ENCODE data around the gene CCZ1. TPM values are rescaled to one million over a fixed set of nuclear protein-coding genes. Genes with fewer than 3 reads are reported as not detected.
A peak's percentile ranks its signal among the peaks of the same experiment; 100 is the strongest.
"Not testable (repeated sequence)": the region's sequence is repeated elsewhere in the genome, so short reads cannot be mapped to it uniquely, and the experiment has no call there.

CCZ1 gene
- total RNA-seq, 1 donor from 2014 or later, result 41.9 TPM

DNA sequence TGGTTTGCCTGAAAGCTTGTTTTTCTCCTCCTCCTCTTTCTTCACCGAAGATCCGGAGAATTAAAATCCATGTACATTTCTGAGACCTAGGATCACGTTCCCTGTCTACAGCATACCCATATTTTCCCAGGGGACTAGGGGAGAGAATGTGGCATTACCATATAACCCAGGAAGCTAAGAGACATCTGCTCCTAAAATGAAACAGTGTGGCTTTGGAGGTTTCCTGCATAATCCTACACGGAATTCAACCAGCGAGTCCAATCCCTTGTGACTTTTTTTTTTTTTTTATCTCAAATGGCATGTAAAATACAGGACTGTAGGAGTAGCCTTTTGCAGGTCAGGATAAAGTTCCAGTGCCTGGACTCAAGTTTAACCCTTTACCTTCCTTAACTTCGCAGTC, 10.3 kb downstream of the CCZ1 start:
- DNase-seq (ENCODE audit: low read depth), result not testable (repeated sequence)

GRCh38 chr7:5916529-5916928, 18.0 kb downstream of the CCZ1 start:
- not testable (repeated sequence) for DNase-seq (ENCODE audit: low read depth)

DNA sequence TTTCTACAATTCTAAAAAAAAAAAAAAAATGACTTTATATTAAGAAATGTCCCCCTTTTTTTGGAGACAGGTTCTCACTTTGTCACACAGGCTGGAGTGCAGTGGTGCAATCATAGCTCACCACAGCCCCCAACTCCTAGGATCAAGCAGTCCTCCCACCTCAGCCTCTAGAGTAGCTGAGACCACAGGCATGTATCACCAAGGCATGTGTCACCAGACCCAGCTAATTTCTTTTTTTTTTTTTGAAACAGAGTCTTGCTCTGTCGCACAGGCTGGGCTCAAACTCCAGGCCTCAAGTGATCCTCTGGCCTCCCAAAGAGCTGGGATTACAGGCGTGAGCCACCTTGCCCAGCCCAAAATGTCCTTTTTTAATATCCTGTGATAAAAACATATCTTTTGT, 25.6 kb downstream of the CCZ1 start:
- DNase-seq (ENCODE audit: low read depth), result not testable (repeated sequence)

DNA sequence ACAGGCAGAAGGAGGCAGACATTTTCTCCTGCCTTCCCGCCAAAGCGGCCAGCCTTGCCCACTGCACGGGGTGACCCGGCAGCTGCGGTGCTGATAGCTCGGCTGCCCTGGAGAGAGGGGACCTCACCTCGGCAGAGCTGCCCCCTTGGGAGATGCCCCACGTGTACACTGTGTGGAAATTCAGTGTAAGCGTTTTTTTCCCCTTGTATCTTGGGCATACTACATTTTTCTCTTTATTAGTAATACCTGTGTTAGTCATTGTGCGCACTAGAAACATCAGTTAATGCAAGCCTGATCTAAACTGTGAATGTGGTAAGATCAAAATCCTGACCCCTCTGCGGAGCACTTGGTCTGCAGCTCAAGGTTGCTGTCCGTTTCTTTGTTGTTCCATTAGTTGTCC, 26.1 kb downstream of the CCZ1 start:
- not testable (repeated sequence) for DNase-seq (ENCODE audit: low read depth)

DNA sequence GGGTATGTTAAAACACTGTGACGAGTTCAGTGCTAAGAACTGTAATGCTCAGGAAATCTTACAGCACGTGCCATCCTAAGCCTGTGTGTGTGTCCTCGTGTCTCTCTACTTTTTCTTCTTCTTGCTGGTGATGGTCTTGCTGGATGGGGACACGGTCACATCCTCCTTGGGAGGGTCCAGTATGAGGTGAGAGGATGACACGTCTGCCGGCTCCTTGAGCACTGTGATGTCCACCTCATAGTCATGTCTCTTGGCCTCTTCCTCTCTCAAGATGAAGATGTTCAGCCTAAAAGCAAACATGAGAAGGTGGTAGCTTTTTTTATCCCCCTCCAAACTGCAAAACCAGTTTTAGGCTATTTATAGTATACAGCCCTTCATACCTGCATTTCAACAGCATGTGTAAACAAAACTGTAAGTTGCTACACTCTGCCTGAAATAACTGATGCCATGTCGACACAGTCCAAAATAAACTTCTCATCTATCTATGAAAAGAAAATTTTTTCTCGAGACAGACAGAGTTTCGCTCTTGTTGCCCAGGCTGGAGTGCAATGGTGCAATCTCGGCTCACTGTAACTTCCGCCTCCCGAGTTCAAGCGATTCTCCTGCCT, 27.8 kb downstream of the CCZ1 start:
- DNase-seq (ENCODE audit: low read depth), result not testable (repeated sequence)

- not testable (repeated sequence) for DNase-seq (ENCODE audit: low read depth)
These were observed 31.8 kb downstream of the CCZ1 start for GRCh38 chr7:5930290-5930689.

GRCh38 chr7:5931250-5931649, 32.7 kb downstream of the CCZ1 start:
- not testable (repeated sequence) for DNase-seq (ENCODE audit: low read depth)

GRCh38 chr7:5931905-5932644, 33.5 kb downstream of the CCZ1 start:
- DNase-seq (ENCODE audit: low read depth), result peak; percentile 83

DNA sequence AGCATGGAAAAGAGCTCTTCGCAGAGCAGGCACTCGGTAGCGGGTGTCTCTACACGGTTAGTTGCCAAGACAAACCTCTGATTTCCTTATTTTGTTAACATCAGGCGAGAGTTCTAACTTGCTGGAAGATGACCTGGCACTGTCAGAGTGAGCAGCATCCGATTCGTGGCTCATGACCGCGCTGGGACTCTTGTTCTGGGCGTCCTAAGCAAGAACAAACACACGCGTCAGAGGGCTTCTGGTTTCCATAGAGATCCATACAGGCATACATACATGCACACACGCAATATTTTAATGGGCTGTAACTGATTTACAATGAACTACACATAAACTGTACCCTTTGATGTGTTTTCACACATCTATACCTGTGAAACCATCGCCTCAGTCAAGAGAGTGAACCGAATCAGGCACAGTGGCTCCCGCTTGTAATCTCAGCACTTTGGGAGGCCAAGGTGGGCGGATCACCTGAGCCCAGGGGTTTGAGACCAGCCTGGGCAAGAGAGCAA, 36.5 kb downstream of the CCZ1 start:
- DNase-seq (ENCODE audit: low read depth), result not testable (repeated sequence)

- DNase-seq (ENCODE audit: low read depth), result not testable (repeated sequence)
These were observed 64.7 kb downstream of the CCZ1 start for GRCh38 chr7:5963205-5963604.

DNA sequence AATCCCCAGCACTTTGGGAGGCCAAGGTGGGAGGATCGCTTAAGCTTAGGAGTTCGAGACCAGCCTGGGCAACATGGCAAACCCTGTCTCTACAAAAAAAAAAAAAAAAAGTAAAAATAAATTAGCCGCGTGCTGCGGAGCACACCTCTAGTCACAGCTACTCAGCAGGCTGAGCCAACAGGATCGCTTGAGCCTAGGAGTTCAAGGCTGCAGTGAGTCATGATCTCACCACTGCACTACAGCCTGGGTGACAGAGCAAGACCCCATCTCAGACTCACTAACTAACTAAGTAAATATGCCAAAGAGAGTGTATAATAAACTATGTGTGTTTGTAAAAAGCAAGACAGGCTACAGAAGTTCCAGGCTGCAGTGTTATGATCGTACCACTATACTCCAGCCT, 65.3 kb downstream of the CCZ1 start:
- not testable (repeated sequence) for DNase-seq (ENCODE audit: low read depth)

GRCh38 chr7:5970347-5970911, 71.9 kb downstream of the CCZ1 start, which contains the start of gene RSPH10B:
RSPH10B (minus strand) TSS chr7:5970689; CDS start chr7:5967116, 3,573 bp downstream.
- DNase-seq (ENCODE audit: low read depth), result not testable (repeated sequence)

DNA sequence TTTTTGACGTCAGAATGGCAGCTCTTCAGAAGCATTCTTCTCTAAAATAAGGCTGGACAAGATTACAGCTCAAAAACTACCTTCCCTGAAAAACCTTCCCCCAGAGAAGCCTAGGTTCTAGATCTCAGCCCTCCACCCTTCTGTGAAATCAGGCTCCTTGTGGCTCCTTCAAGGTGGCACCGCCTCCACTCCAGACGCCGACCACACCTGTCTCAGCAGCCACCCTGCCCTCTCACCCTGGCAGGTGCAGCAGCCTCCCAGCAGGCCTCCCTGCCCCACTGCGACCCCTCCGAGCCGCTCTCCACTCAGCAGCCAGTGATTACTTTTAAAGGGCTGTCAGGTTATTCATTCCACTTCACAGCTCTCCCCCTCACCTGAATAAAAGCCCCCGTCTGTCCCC, 75.0 kb downstream of the CCZ1 start:
- not testable (repeated sequence) for DNase-seq (ENCODE audit: low read depth)

Other genes with a start within 250 kb of the CCZ1 start
- gene RNF216, start 117.1 kb upstream of the CCZ1 start, total RNA-seq, result 27.4 and 40.6 TPM in 2 replicates
- gene OCM, start 17.9 kb upstream of the CCZ1 start, total RNA-seq, result not detected in 2 replicates
- gene RSPH10B, start 72.0 kb downstream of the CCZ1 start, total RNA-seq, result 0.17 and 1.4 TPM in 2 replicates
- gene PMS2, start 110.3 kb downstream of the CCZ1 start, total RNA-seq, result 27.8 and 35.2 TPM in 2 replicates
- gene AIMP2, start 110.5 kb downstream of the CCZ1 start, total RNA-seq, result 56.6 and 101 TPM in 2 replicates
- gene ANKRD61, start 132.6 kb downstream of the CCZ1 start, total RNA-seq, result 0.15 TPM in 1 of 2 replicates, not detected in the other
- 121 and 230 TPM in 2 replicates for gene EIF2AK1, start 160.4 kb downstream of the CCZ1 start, total RNA-seq
- gene USP42, start 206.2 kb downstream of the CCZ1 start, total RNA-seq, result 3.0 and 9.3 TPM in 2 replicates

Data from renal cortical epithelial cell (primary cell).